Fibroblast of pulmonary artery (primary cell): ENCODE results near the gene CORO2B.

Experiments used
- DNase-seq: peaks from one replicate; pipeline ENCODE4 v3.0.0-alpha.2; 2010; ENCODE audit warnings: low read depth
- H3K4me3 ChIP-seq: replicated peaks from 2 replicates; pipeline ENCODE4 v1.5.1; 2011; ENCODE audit warnings: low read depth, mild to moderate bottlenecking, control low read depth, low read length, moderate library complexity
- CTCF ChIP-seq: IDR thresholded peaks from 2 replicates; pipeline ENCODE4 v1.5.1; 2011; ENCODE audit warnings: mild to moderate bottlenecking, control low read depth, low read length, inconsistent platforms; ENCODE audit errors: missing control alignments

CORO2B gene

GRCh38 chr15:68541743-68542142 is 37.0 kb upstream of the CORO2B start:
- no peak for DNase-seq
- no peak for TF ChIP-seq CTCF
- no peak overlapping the region for H3K4me3 ChIP-seq

- TF ChIP-seq CTCF: no peak
- no peak for DNase-seq
- H3K4me3 ChIP-seq: no peak overlapping the region
Measured at GRCh38 chr15:68542348-68542747, 36.4 kb upstream of the CORO2B start.

- H3K4me3 ChIP-seq: no peak overlapping the region
- no peak for TF ChIP-seq CTCF
- no peak for DNase-seq
Measured at GRCh38 chr15:68542771-68543164, 36.0 kb upstream of the CORO2B start.

- DNase-seq: peak; percentile 95
- no peak overlapping the region for H3K4me3 ChIP-seq
- no peak for TF ChIP-seq CTCF
Measured at GRCh38 chr15:68543165-68544008, 35.4 kb upstream of the CORO2B start.

GRCh38 chr15:68546318-68546717 is 32.5 kb upstream of the CORO2B start:
- TF ChIP-seq CTCF: no peak
- H3K4me3 ChIP-seq: no peak overlapping the region
- no peak for DNase-seq

GRCh38 chr15:68548364-68548763 is 30.4 kb upstream of the CORO2B start:
- H3K4me3 ChIP-seq: no peak overlapping the region
- no peak for DNase-seq
- no peak for TF ChIP-seq CTCF

GRCh38 chr15:68550004-68550403 is 28.8 kb upstream of the CORO2B start:
- no peak overlapping the region for H3K4me3 ChIP-seq
- no peak for TF ChIP-seq CTCF
- DNase-seq: no peak
